ENCODE results near the gene TEX22. TPM values are rescaled to one million over a fixed set of nuclear protein-coding genes. Genes with fewer than 3 reads are reported as not detected.
A peak's percentile ranks its signal among the peaks of the same experiment; 100 is the strongest.

Gene TEX22
- total and polyA plus RNA-seq, 4 donors: 0.02 to 0.14 (median 0.08) TPM; not detected in 1

DNA sequence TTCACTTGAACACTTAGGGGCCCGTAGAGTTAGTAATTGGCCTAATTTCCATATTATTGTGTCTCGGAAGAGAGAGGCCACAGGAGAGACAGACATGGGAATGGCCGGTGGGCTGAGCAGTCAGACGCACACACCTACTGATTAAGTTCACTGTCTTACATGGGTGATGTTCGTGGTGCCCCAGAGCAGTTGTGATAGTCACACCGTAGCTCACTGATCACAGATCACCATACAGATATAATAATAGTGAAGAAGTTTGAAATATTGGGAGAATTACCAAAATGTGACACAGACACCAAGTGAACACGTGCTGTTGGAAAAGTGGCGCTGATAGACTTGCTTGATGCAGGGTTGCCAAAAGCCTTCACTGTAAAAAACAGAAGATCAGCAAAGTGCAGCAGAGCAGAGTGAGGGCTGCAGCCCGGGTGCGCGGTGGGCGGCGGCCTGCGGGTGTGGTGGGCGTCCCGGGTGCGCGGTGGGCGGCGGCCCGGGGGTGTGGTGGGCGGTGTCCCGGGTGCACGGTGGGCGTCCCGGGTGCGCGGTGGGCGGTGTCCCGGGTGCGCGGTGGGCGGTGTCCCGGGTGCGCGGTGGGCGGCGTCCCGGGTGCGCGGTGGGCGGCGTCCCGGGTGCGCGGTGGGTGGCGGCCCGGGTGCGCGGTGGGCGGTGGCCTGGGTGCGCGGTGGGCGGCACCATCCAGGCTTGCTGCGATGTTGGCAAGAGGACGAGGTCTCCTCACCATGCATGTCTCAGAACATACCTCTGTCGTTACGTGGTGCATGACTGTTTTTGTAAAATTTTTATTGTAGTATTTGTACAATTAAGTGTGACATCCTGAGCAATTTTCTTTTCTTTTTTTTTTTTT is 34.3 kb upstream of the TEX22 start:
- H3K4me3 ChIP-seq (ENCODE audit: low read depth in 1 of 3, low read length in 3 of 3): no peak overlapping the region
- TF ChIP-seq CTCF (IDR thresholded peaks at IDR 0.05; ENCODE audit: low read depth, low read length, missing input control) (no peak), FOXA1 (IDR thresholded peaks at IDR 0.05) (no peak)
- H3K9me3 ChIP-seq (ENCODE audit: control insufficient read depth in 4 of 4, low read length in 3 of 4): no peaks in the 10 kb centered on the region
- H3K36me3 ChIP-seq (ENCODE audit: control insufficient read depth in 4 of 4, insufficient read depth in 3 of 4, low read depth in 1 of 4, low read length in 3 of 4): peaks cover 0 to 4% (median 0%) of the 10 kb centered on the region in 4 donors
- no peaks in the 10 kb centered on the region for H3K27me3 ChIP-seq (ENCODE audit: control insufficient read depth in 4 of 4, insufficient read depth in 4 of 4, low read length in 3 of 4)
- no peaks in the 10 kb centered on the region for H3K4me1 ChIP-seq (ENCODE audit: control insufficient read depth in 4 of 4, insufficient read depth in 4 of 4, low read length in 3 of 4)
- WGBS: 31% methylated on average over 58 of the region's 58 CpGs
- peak; percentile 82 for DNase-seq (ENCODE audit: low spot score)
- H3K27ac ChIP-seq (ENCODE audit: low read depth in 1 of 2, low read length in 2 of 2): no peak overlapping the region
- no peak overlapping the region for H3K9ac ChIP-seq (ENCODE audit: low read depth in 1 of 2, low read length in 2 of 2)

DNA sequence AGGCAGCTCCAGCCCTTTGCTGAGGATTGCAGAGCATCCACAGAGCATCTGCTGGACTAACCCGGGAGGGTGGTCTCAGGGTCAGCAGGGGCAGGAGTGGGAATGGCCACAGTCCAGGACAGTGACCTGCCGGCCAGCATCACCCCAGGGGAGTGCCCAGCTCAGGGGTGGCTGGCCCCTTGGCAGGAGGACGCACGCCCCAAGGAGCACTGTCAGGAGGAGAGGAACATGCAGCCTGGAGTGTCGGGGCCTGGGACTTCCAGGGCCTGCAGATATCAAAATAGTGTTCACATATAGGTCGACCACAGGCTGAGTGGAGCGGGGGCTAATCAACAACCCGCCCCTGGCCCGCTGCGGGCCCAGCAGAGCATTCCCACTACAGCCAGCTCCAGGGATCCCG is 33.2 kb upstream of the TEX22 start:
- Histone ChIP-seq H3K9me3 (ENCODE audit: control insufficient read depth in 4 of 4, low read length in 3 of 4) (no peaks in the 10 kb centered on the region), H3K9ac (ENCODE audit: low read depth in 1 of 2, low read length in 2 of 2) (no peak overlapping the region), H3K27ac (ENCODE audit: low read depth in 1 of 2, low read length in 2 of 2) (no peak overlapping the region), H3K36me3 (ENCODE audit: control insufficient read depth in 4 of 4, insufficient read depth in 3 of 4, low read depth in 1 of 4, low read length in 3 of 4) (peaks cover 0 to 6% (median 0%) of the 10 kb centered on the region in 4 donors), H3K4me1 (ENCODE audit: control insufficient read depth in 4 of 4, insufficient read depth in 4 of 4, low read length in 3 of 4) (no peaks in the 10 kb centered on the region), H3K27me3 (ENCODE audit: control insufficient read depth in 4 of 4, insufficient read depth in 4 of 4, low read length in 3 of 4) (no peaks in the 10 kb centered on the region), H3K4me3 (ENCODE audit: low read depth in 1 of 3, low read length in 3 of 3) (no peak overlapping the region)
- DNase-seq (ENCODE audit: low spot score): no peak
- no peak for TF ChIP-seq HNF4A (conservative IDR thresholded peaks at IDR 0.05)
- no peak for TF ChIP-seq JUND (IDR thresholded peaks at IDR 0.05)
- TF ChIP-seq MAX (IDR thresholded peaks at IDR 0.05): no peak
- no peak for TF ChIP-seq GABPA (IDR thresholded peaks at IDR 0.05 in 1 of 2, conservative IDR thresholded peaks at IDR 0.05 in 1 of 2)
- TF ChIP-seq, protein P1, sequence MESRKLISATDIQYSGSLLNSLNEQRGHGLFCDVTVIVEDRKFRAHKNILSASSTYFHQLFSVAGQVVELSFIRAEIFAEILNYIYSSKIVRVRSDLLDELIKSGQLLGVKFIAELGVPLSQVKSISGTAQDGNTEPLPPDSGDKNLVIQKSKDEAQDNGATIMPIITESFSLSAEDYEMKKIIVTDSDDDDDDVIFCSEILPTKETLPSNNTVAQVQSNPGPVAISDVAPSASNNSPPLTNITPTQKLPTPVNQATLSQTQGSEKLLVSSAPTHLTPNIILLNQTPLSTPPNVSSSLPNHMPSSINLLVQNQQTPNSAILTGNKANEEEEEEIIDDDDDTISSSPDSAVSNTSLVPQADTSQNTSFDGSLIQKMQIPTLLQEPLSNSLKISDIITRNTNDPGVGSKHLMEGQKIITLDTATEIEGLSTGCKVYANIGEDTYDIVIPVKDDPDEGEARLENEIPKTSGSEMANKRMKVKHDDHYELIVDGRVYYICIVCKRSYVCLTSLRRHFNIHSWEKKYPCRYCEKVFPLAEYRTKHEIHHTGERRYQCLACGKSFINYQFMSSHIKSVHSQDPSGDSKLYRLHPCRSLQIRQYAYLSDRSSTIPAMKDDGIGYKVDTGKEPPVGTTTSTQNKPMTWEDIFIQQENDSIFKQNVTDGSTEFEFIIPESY (IDR thresholded peaks at IDR 0.05): no peak
- TF ChIP-seq ATF3 (IDR thresholded peaks at IDR 0.05): no peak
- no peak for TF ChIP-seq NR2F2 (IDR thresholded peaks at IDR 0.05)
- TF ChIP-seq RAD21 (IDR thresholded peaks at IDR 0.05): no peak
- no peak for TF ChIP-seq TAF1 (conservative IDR thresholded peaks at IDR 0.05)
- TF ChIP-seq SP1 (IDR thresholded peaks at IDR 0.05): no peak
- no peak for TF ChIP-seq YY1 (IDR thresholded peaks at IDR 0.05)
- no peak for TF ChIP-seq CTCF (IDR thresholded peaks at IDR 0.05; ENCODE audit: low read depth, low read length, missing input control)
- 93% methylated on average over 11 of the region's 11 CpGs for WGBS

All from liver (tissue), 9 donors.